PFSK-1 (cell line): ENCODE measurements around the gene GRAMD2B.

Experiments
- FOXP2 ChIP-seq: optimal IDR thresholded peaks from 2 replicates; pipeline ENCODE3; 2011; ENCODE audit warnings: borderline replicate concordance, control low read depth, inconsistent platforms; ENCODE audit not compliant: insufficient read depth; ENCODE audit errors: extremely low read length, extremely low read depth
- POLR2AphosphoS5 ChIP-seq: IDR thresholded peaks from 2 replicates; pipeline ENCODE4 v1.6.1; 2012; ENCODE audit warnings: low read depth, mild to moderate bottlenecking, control low read depth, low read length, moderate library complexity
- SIN3A ChIP-seq: IDR thresholded peaks from 2 replicates; pipeline ENCODE4 v1.6.1; 2012; ENCODE audit warnings: mild to moderate bottlenecking, low read length, moderate library complexity, borderline replicate concordance; ENCODE audit not compliant: insufficient read depth
- TAF1 ChIP-seq: IDR thresholded peaks from 2 replicates; pipeline ENCODE4 v1.6.1; 2012; ENCODE audit warnings: low read length, control low read depth, borderline replicate concordance; ENCODE audit not compliant: insufficient read depth
- TF ChIP-seq, protein P1 (sequence below), 2 experiments: IDR thresholded peaks; 2 replicates each; pipeline versions ENCODE4 v1.6.1 to v1.8.0; 2011 to 2012; ENCODE audit warnings: low read depth in 2 of 2, low read length in 2 of 2, control low read depth in 1 of 2, inconsistent platforms in 1 of 2, mild to moderate bottlenecking in 1 of 2, moderate library complexity in 1 of 2; ENCODE audit not compliant: insufficient read depth in 1 of 2

- TF ChIP-seq SIN3A (no peak), POLR2AphosphoS5 (no peak), TAF1 (no peak), FOXP2 (no peak)
- TF ChIP-seq, protein P1, sequence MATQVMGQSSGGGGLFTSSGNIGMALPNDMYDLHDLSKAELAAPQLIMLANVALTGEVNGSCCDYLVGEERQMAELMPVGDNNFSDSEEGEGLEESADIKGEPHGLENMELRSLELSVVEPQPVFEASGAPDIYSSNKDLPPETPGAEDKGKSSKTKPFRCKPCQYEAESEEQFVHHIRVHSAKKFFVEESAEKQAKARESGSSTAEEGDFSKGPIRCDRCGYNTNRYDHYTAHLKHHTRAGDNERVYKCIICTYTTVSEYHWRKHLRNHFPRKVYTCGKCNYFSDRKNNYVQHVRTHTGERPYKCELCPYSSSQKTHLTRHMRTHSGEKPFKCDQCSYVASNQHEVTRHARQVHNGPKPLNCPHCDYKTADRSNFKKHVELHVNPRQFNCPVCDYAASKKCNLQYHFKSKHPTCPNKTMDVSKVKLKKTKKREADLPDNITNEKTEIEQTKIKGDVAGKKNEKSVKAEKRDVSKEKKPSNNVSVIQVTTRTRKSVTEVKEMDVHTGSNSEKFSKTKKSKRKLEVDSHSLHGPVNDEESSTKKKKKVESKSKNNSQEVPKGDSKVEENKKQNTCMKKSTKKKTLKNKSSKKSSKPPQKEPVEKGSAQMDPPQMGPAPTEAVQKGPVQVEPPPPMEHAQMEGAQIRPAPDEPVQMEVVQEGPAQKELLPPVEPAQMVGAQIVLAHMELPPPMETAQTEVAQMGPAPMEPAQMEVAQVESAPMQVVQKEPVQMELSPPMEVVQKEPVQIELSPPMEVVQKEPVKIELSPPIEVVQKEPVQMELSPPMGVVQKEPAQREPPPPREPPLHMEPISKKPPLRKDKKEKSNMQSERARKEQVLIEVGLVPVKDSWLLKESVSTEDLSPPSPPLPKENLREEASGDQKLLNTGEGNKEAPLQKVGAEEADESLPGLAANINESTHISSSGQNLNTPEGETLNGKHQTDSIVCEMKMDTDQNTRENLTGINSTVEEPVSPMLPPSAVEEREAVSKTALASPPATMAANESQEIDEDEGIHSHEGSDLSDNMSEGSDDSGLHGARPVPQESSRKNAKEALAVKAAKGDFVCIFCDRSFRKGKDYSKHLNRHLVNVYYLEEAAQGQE (IDR thresholded peaks at IDR 0.05; ENCODE audit: insufficient read depth in 1 of 2, low read depth in 2 of 2, low read length in 2 of 2): no peak
These were observed 46.8 kb upstream of the GRAMD2B start for GRCh38 chr5:126376443-126376842.
